T-helper 9 cell (primary cell): ENCODE measurements around the gene TERF2IP.

ENCODE experiments used
- DNase-seq: peaks from one replicate; pipeline ENCODE4 v3.0.0-alpha.2; 2020
- total RNA-seq, 2 donors: gene quantifications; one replicate each; lab custom pipeline; 2026; lab: John Stamatoyannopoulos, UW

The TERF2IP gene
- 158 to 164 reads per million in 2 donors for total RNA-seq

- DNase-seq = peak; percentile 87
Observed at GRCh38 chr16:75647492-75648264, at the start of gene TERF2IP, which contains the start of gene KARS1. Gene TERF2IP, plus strand, starts transcription at chr16:75647773. Its CDS starts 110 bp downstream, at chr16:75647883. Gene KARS1, minus strand, starts transcription at chr16:75647665. Its CDS starts 26 bp downstream, at chr16:75647639.

- no peak for DNase-seq
Observed at GRCh38 chr16:75599452-75600277, 47.9 kb upstream of the TERF2IP start.

GRCh38 chr16:75603241-75603640, 44.3 kb upstream of the TERF2IP start:
- DNase-seq = no peak

- no peak for DNase-seq
Observed at GRCh38 chr16:75606507-75606906, 41.1 kb upstream of the TERF2IP start.

GRCh38 chr16:75614066-75614897, 33.3 kb upstream of the TERF2IP start:
- no peak for DNase-seq

GRCh38 chr16:75615619-75616018, 32.0 kb upstream of the TERF2IP start:
- DNase-seq = no peak

GRCh38 chr16:75616521-75617010, 31.0 kb upstream of the TERF2IP start:
- no peak for DNase-seq

GRCh38 chr16:75617121-75617520, 30.5 kb upstream of the TERF2IP start:
- no peak for DNase-seq

- no peak for DNase-seq
Observed at GRCh38 chr16:75618780-75619179, 28.8 kb upstream of the TERF2IP start.

GRCh38 chr16:75620326-75621169, 27.0 kb upstream of the TERF2IP start:
- peak; percentile 49 for DNase-seq

GRCh38 chr16:75621170-75621477, 26.4 kb upstream of the TERF2IP start:
- no peak for DNase-seq

- peak; percentile 97 for DNase-seq
Observed at GRCh38 chr16:75622761-75623605, 24.6 kb upstream of the TERF2IP start, which contains the start of gene ADAT1. Gene ADAT1, minus strand, starts transcription at chr16:75623281. Its CDS starts 2,482 bp downstream, at chr16:75620799.

GRCh38 chr16:75624921-75625334, 22.6 kb upstream of the TERF2IP start:
- DNase-seq = no peak

- DNase-seq = no peak
Observed at GRCh38 chr16:75626806-75627205, 20.8 kb upstream of the TERF2IP start.

GRCh38 chr16:75627851-75628250, 19.7 kb upstream of the TERF2IP start:
- DNase-seq = no peak

- no peak for DNase-seq
Observed at GRCh38 chr16:75628351-75628750, 19.2 kb upstream of the TERF2IP start.

- DNase-seq = no peak
Observed at GRCh38 chr16:75629132-75629531, 18.4 kb upstream of the TERF2IP start.

- no peak for DNase-seq
Observed at GRCh38 chr16:75630052-75630451, 17.5 kb upstream of the TERF2IP start.

- no peak for DNase-seq
Observed at GRCh38 chr16:75632857-75633256, 14.7 kb upstream of the TERF2IP start.

- DNase-seq = no peak
Observed at GRCh38 chr16:75635036-75635435, 12.5 kb upstream of the TERF2IP start.

GRCh38 chr16:75640598-75640997, 7.0 kb upstream of the TERF2IP start:
- no peak for DNase-seq
